ENCODE results near the gene METTL16. TPM values are rescaled to one million over a fixed set of nuclear protein-coding genes. Genes with fewer than 3 reads are reported as not detected.

METTL16 gene
- total RNA-seq, 1 experiment from 2014 or later: 28.6 TPM

- H3K36me3 Mint-ChIP-seq (ENCODE audit: insufficient read depth, unreplicated experiment): peaks cover 39% of the 10 kb centered on the region
- H3K4me3 Mint-ChIP-seq (ENCODE audit: low read depth, unreplicated experiment): no peak overlapping the region
- intact Hi-C loops (cut with micrococcal nuclease; ENCODE audit: unreplicated experiment): no loop called here
- H3K9me3 Mint-ChIP-seq (ENCODE audit: low read depth, unreplicated experiment): no peaks in the 10 kb centered on the region
- peaks cover 13% of the 10 kb centered on the region for H3K4me1 Mint-ChIP-seq (ENCODE audit: low read depth, unreplicated experiment)
- TF ChIP-seq CTCF (IDR thresholded peaks at IDR 0.05; ENCODE audit: unreplicated experiment): no peak
- no TSS peak for BruUV-seq (replicated peaks)
- no peak for DNase-seq
- H3K27ac Mint-ChIP-seq (ENCODE audit: unreplicated experiment): no peak overlapping the region
- no peaks in the 10 kb centered on the region for H3K27me3 Mint-ChIP-seq (ENCODE audit: unreplicated experiment)
- CTCF ChIA-PET: no interaction called here
Measured at GRCh38 chr17:2384439-2385127, 127.1 kb downstream of the METTL16 start.

- peaks cover 36% of the 10 kb centered on the region for H3K36me3 Mint-ChIP-seq (ENCODE audit: insufficient read depth, unreplicated experiment)
- no peak overlapping the region for H3K4me3 Mint-ChIP-seq (ENCODE audit: low read depth, unreplicated experiment)
- H3K27ac Mint-ChIP-seq (ENCODE audit: unreplicated experiment): no peak overlapping the region
- intact Hi-C loops (cut with micrococcal nuclease; ENCODE audit: unreplicated experiment): no loop called here
- CTCF ChIA-PET: interaction anchor here (1.5 to 3.0 kb wide), 5 partner anchors 14 to 33 kb away, joined by 6 to 89 read pairs (median 7); no protein-coding TSS in a partner anchor
- DNase-seq: no peak
- BruUV-seq (replicated peaks): no TSS peak
- H3K9me3 Mint-ChIP-seq (ENCODE audit: low read depth, unreplicated experiment): no peaks in the 10 kb centered on the region
- TF ChIP-seq CTCF (IDR thresholded peaks at IDR 0.05; ENCODE audit: unreplicated experiment): no peak
- H3K27me3 Mint-ChIP-seq (ENCODE audit: unreplicated experiment): no peaks in the 10 kb centered on the region
- peaks cover 9% of the 10 kb centered on the region for H3K4me1 Mint-ChIP-seq (ENCODE audit: low read depth, unreplicated experiment)
Measured at GRCh38 chr17:2383628-2384167, 128.0 kb downstream of the METTL16 start.

- H3K4me3 Mint-ChIP-seq (ENCODE audit: low read depth, unreplicated experiment): no peak overlapping the region
- no peaks in the 10 kb centered on the region for H3K27me3 Mint-ChIP-seq (ENCODE audit: unreplicated experiment)
- no peak overlapping the region for H3K27ac Mint-ChIP-seq (ENCODE audit: unreplicated experiment)
- H3K9me3 Mint-ChIP-seq (ENCODE audit: low read depth, unreplicated experiment): no peaks in the 10 kb centered on the region
- CTCF ChIA-PET: interaction anchor here (0.6 to 3.0 kb wide), 4 partner anchors 12 to 328 kb away, joined by 5 to 89 read pairs (median 8); no protein-coding TSS in a partner anchor
- BruUV-seq (replicated peaks): no TSS peak
- H3K4me1 Mint-ChIP-seq (ENCODE audit: low read depth, unreplicated experiment): no peaks in the 10 kb centered on the region
- peaks cover 44% of the 10 kb centered on the region for H3K36me3 Mint-ChIP-seq (ENCODE audit: insufficient read depth, unreplicated experiment)
- intact Hi-C loops (cut with micrococcal nuclease; ENCODE audit: unreplicated experiment): no loop called here
- no peak for TF ChIP-seq CTCF (IDR thresholded peaks at IDR 0.05; ENCODE audit: unreplicated experiment)
- no peak for DNase-seq
Measured at GRCh38 chr17:2380950-2381649, 130.6 kb downstream of the METTL16 start.

GRCh38 chr17:2380226-2380922 is 131.3 kb downstream of the METTL16 start:
- CTCF ChIA-PET: no interaction called here
- DNase-seq: no peak
- H3K27ac Mint-ChIP-seq (ENCODE audit: unreplicated experiment): no peak overlapping the region
- H3K27me3 Mint-ChIP-seq (ENCODE audit: unreplicated experiment): no peaks in the 10 kb centered on the region
- no peaks in the 10 kb centered on the region for H3K4me1 Mint-ChIP-seq (ENCODE audit: low read depth, unreplicated experiment)
- BruUV-seq (replicated peaks): TSS peak; percentile 52
- H3K4me3 Mint-ChIP-seq (ENCODE audit: low read depth, unreplicated experiment): no peak overlapping the region
- peaks cover 45% of the 10 kb centered on the region for H3K36me3 Mint-ChIP-seq (ENCODE audit: insufficient read depth, unreplicated experiment)
- intact Hi-C loops (cut with micrococcal nuclease; ENCODE audit: unreplicated experiment): no loop called here
- no peak for TF ChIP-seq CTCF (IDR thresholded peaks at IDR 0.05; ENCODE audit: unreplicated experiment)
- no peaks in the 10 kb centered on the region for H3K9me3 Mint-ChIP-seq (ENCODE audit: low read depth, unreplicated experiment)
